ENCODE results near the gene PLXNC1.

Gene PLXNC1

DNA sequence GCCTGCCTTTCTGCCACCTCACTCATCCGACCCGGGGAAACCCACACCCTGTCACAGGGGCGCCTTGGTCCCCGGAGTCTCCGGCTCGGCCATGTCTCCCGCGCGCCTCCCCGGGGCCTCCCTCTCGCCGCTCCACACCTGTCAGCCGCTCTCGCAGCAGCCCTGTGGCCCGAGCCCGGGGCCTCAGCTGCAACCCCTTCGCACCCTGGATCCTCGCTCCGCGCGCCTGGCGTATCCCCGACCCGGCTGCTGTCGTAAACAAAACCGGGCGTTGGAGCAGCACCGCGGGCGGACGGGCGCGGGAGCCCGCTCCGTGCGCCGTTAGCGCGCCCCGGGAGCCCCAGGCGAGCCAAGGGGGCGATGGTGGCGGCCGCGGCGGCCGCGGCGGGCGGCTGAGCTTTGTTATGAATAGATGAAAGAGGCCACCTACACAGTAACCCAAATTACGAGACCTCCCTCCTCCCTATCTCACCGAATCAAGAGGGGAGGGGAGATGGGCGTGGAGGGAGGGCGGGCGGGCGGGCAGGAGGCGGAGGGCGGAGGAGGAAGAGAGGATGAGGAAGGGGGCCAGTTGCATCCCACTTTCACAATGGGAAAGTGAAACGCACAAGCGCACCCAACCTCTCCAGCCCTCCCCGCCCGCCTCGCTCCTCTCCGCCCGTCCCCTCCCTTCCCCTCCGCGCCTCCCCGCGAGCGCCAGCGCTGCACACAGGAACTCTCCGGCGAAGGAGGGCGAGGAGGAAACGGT, at the start of gene PLXNC1:
Gene PLXNC1, plus strand, starts transcription at position 587 of the 748 bp plus-strand sequence. CDS start 395 bp downstream, outside the sequence.
- DNase-seq (ENCODE audit: low read depth in 3 of 3): peak; percentile 39 to 52 (median 51)

DNA sequence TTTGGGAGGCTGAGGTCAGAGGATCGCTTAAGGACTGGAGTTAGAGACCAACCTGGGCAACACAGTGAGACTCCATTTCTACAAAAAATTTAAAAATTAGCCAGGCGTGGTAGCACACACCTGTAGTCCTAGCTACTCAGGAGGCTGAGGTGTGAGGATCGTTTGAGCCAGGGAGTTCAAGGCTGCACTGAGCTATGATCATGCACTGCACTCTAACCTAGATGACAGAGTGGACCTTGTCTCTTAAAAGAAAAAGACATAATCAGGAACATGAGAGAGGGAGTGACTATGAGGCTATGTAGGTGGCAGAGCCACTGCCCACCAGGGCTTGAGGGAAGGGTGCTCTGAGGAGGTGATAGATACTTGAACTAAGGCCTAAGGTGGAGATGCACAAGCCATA, 49.2 kb upstream of the PLXNC1 start:
- no peak for DNase-seq (ENCODE audit: low read depth in 3 of 3)

DNA sequence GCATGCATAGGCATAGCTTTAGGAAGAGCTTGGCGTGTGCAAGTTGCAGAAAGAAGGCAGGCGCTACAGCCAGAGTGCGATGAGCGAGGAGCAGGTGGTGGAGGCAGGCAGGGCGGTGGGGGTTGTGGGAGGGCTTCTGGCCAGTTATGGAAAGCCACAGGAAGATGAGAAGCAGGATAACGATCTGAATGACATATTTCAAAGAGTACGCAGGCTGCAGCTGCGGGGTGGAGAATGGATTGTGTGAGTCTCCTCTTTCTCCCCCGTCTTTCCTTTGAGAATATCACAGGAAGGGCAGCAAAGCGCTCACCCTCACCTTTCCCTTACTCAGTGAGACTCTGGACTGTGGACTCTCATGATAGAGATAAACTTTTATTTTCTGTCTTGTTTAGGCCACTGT, 48.7 kb upstream of the PLXNC1 start:
- DNase-seq (ENCODE audit: low read depth in 3 of 3): no peak

DNA sequence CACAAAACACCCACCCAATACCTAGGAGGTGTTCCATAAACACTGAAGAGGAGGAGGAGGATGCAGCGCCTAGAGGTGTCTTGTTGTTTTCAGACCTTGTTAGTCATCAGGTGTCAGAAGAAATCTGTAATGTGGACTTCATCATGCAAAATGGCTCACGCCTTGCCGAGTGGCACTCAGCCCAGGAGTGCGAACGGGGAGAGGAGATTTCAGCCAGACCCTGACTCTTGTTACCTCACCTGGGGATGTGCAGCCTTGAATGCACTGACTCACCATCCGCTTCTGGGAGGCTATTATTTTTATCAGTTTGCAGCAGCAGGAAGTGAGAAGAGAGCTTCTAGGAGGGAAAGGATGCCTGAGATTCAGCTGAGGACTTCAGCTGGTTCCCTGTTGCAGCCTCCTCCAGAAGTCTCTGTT, 48.2 kb upstream of the PLXNC1 start:
- DNase-seq (ENCODE audit: low read depth in 3 of 3): peak in 2 of 3 donors; percentile 9 to 28

DNA sequence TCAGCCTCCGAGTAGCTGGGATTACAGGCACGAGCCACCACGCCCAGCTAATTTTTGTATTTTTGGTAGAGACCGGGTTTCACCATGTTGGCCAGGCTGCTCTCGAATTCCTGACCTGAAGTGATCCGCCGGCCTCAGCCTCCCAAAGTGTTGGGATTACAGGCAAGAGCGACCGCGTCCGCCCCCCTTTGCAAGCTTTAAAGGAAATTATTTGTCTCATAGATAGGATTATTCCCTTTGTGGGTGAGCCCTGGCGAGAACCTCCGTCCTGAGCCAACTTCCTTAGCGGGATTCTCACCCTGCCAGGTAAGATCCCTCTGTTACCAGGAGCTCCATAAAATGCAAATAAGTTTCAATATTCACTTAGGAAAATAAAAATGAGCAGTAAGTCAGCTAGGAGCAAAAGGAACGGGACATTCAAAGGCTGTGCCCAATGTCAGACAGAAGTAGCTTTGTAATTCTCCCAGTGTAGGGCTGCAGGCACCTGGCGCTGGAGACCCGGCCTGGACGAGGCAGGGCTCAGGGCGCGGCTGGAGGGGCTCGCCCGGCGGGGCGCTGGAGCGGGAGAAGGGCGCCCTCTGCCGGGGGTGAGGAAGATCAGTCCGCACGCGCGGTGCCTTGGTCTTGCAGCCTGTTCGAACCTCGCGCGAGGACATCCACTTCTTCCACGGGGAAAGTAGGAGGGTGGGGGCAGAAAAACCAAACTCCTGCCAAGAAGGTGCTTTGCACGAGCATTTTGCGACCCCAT, 47.2 kb upstream of the PLXNC1 start:
- DNase-seq (ENCODE audit: low read depth in 3 of 3): peak; percentile 67 to 77 (median 71)

GRCh38 chr12:94101738-94102660, 46.4 kb upstream of the PLXNC1 start:
- DNase-seq (ENCODE audit: low read depth in 3 of 3): peak; percentile 69 to 78 (median 75)

GRCh38 chr12:94103986-94104385, 44.4 kb upstream of the PLXNC1 start:
- DNase-seq (ENCODE audit: low read depth in 3 of 3): no peak

DNA sequence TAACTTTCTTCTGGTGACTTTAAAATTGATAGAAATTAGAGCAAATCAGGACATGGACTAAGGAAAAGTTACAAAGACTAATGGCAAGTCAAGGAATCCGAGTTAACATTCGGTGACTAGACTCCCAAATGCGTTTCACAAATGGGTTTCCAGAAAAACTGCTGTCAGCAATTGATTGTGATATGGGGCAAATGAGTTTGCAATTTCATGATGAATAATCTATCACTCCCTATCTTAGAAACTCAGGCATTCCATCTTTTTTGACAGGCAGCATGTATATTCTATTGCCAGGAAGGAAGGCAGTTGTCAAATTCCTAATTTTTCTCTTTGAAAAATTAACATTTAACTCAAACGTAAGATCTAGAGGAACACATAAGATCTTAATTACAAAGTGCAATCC, 40.5 kb upstream of the PLXNC1 start:
- no peak for DNase-seq (ENCODE audit: low read depth in 3 of 3)

DNA sequence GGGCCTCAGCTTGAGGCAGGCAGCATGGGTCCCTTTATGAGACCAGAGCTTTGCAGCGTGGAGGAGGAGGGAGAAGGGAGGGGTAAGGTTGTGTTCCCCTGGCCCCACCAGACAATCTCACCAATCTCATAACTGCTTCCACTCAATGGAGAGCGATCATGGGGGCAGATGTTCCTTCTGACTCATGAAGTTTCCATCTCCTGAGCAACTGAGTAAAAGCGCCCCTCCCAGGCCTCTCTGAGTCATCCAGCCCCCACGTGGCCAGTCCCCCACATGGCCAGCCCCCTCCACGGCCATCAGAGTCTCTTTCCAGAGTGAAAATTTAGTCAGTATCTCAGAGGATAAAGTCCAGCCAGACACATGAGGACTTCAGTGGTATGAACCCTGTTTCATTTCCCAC, 39.2 kb upstream of the PLXNC1 start:
- DNase-seq (ENCODE audit: low read depth in 3 of 3): peak; percentile 28 to 36 (median 35)

DNA sequence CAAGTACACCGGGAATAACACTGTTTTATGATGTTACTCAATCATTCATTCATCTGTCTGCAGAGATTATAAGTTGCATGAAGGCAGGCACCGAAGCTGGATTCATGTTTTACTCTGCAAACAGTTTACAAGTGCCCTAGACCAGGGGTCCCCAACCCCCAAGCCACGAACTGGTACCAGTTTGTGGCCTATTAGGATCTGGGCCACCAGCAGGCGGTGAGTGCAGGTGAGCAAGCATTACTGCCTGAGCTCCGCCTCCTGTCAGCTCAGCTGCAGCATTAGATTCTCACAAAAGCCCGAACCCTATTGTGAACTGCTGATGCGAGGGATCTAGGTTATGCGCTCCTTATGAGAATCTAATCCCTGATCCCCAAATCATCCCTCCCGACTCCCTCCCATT, 38.1 kb upstream of the PLXNC1 start:
- no peak for DNase-seq (ENCODE audit: low read depth in 3 of 3)

- no peak for DNase-seq (ENCODE audit: low read depth in 3 of 3)
Observed at GRCh38 chr12:94111302-94111701, 37.1 kb upstream of the PLXNC1 start.

- DNase-seq (ENCODE audit: low read depth in 3 of 3): no peak
Observed at GRCh38 chr12:94112121-94112520, 36.3 kb upstream of the PLXNC1 start.

DNA sequence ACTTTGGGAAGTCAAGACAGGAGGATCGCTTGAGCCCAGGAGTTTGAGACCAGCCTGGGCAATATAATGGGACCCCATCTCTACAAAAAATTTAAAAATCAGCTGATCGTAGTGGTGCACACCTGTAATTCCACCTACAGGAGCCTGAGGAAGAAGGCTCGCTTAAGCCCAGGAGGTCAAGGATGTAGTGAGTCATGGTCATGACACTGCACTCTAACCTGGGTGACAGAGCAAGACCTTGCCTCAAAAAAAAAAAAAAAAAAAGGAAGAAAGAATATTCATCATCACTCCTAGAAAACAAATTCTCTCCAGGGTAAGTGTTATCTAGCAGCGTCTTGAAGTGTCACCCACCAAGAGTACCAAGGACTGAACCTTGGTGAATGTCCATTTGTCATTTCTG, 34.2 kb upstream of the PLXNC1 start:
- no peak for DNase-seq (ENCODE audit: low read depth in 3 of 3)

- DNase-seq (ENCODE audit: low read depth in 3 of 3): no peak
Observed at GRCh38 chr12:94116191-94116590, 32.2 kb upstream of the PLXNC1 start.

- DNase-seq (ENCODE audit: low read depth in 3 of 3): no peak
Observed at GRCh38 chr12:94121886-94122285, 26.5 kb upstream of the PLXNC1 start.

- DNase-seq (ENCODE audit: low read depth in 3 of 3): no peak
Observed at GRCh38 chr12:94122591-94122990, 25.8 kb upstream of the PLXNC1 start.

GRCh38 chr12:94123127-94123526, 25.2 kb upstream of the PLXNC1 start:
- no peak for DNase-seq (ENCODE audit: low read depth in 3 of 3)

- DNase-seq (ENCODE audit: low read depth in 3 of 3): no peak
Observed at GRCh38 chr12:94126067-94126466, 22.3 kb upstream of the PLXNC1 start.

GRCh38 chr12:94127239-94128131, 20.9 kb upstream of the PLXNC1 start:
- DNase-seq (ENCODE audit: low read depth in 3 of 3): no peak

DNA sequence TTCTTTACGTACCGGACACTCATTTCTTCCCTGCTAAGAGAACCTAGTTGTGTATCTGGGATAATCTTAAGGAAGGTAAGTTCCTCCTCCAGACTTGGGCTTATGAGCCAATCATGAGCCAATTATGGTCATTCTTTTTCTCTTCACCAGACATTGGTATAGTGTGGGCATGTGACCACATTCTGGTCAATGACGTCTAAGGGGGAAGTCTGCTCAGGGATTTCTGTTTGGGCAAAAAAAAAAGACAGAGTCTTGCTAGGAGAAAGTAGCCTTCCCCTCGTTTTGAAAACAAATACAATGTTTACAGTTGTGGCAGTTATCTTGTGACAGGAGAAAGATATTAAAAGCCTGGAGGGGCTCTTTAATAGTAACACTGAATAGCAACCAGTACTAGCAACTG, 20.1 kb upstream of the PLXNC1 start:
- DNase-seq (ENCODE audit: low read depth in 3 of 3): no peak
